ENCODE data around the gene HEXIM1. TPM values are rescaled to one million over a fixed set of nuclear protein-coding genes. Genes with fewer than 3 reads are reported as not detected.

Gene HEXIM1
- polyA plus RNA-seq, 3 donors, result 2.2 to 14.8 (median 2.5) TPM

- Mint-ChIP-seq H3K36me3 (peaks cover 0 to 5% of the 10 kb centered on the region in 2 donors), H3K4me1 (peaks cover 30% of the 10 kb centered on the region), H3K4me3 (peak overlapping the region in 1 of 2 donors; percentile 67), H3K27me3 (ENCODE audit: low read depth in 3 of 3) (peaks cover 17 to 33% (median 19%) of the 10 kb centered on the region in 3 donors), H3K27ac (no peak overlapping the region), H3K9me3 (peaks cover 0 to 5% (median 0%) of the 10 kb centered on the region in 7 donors)
- H2AFZ ChIP-seq (ENCODE audit: insufficient read depth, low read depth, low read length, poor library complexity, severe bottlenecking), result no peak overlapping the region
- no peak overlapping the region for H3K4me3 ChIP-seq (replicated peaks in 1 of 3; ENCODE audit: low read depth in 2 of 3, low read length in 3 of 3)
- DNase-seq, result no peak
- H3K79me2 ChIP-seq (ENCODE audit: insufficient read depth, low read length), result no peaks in the 10 kb centered on the region
- H3K27ac ChIP-seq (ENCODE audit: low read depth in 1 of 2, low read length in 2 of 2), result no peak overlapping the region
- TF ChIP-seq CTCF (IDR thresholded peaks at IDR 0.05), result no peak
- intact Hi-C loops (cut with micrococcal nuclease), result no loop called here
- H3K36me3 ChIP-seq (replicated peaks in 1 of 2; ENCODE audit: control insufficient read depth in 1 of 2, insufficient read depth in 2 of 2, low read length in 2 of 2), result no peaks in the 10 kb centered on the region
- H3K4me2 ChIP-seq (replicated peaks; ENCODE audit: extremely low read depth, low read length, poor library complexity, severe bottlenecking), result no peak overlapping the region
- WGBS (ENCODE audit: insufficient coverage), result 16% methylated on average over 45 of the region's 45 CpGs
- no peaks in the 10 kb centered on the region for H3K9me3 ChIP-seq (replicated peaks in 1 of 2; ENCODE audit: control insufficient read depth in 1 of 2, insufficient read depth in 1 of 2, low read length in 2 of 2)
- peaks cover 17 to 38% of the 10 kb centered on the region in 2 donors for H3K4me1 ChIP-seq (ENCODE audit: control insufficient read depth in 1 of 2, insufficient read depth in 2 of 2, low read length in 2 of 2)
- no peaks in the 10 kb centered on the region for H4K20me1 ChIP-seq (ENCODE audit: insufficient read depth, low read length)
- H3K27me3 ChIP-seq (ENCODE audit: control insufficient read depth in 2 of 2, insufficient read depth in 2 of 2, low read length in 2 of 2), result peaks cover 0 to 22% of the 10 kb centered on the region in 2 donors
- H3K9ac ChIP-seq (ENCODE audit: insufficient read depth, low read length, poor library complexity, severe bottlenecking), result no peak overlapping the region
Observed at GRCh38 chr17:45121055-45121454, 27.2 kb upstream of the HEXIM1 start.

GRCh38 chr17:45123076-45123770 is 25.1 kb upstream of the HEXIM1 start:
- Mint-ChIP-seq H3K27ac (peak overlapping the region in 6 of 7 donors; percentile 32 to 73 (median 56)), H3K4me1 (peaks cover 33% of the 10 kb centered on the region), H3K27me3 (ENCODE audit: low read depth in 3 of 3) (peaks cover 13 to 28% (median 17%) of the 10 kb centered on the region in 3 donors), H3K4me3 (no peak overlapping the region), H3K9me3 (peaks cover 0 to 5% (median 0%) of the 10 kb centered on the region in 7 donors), H3K36me3 (peaks cover 0 to 5% of the 10 kb centered on the region in 2 donors)
- Histone ChIP-seq H3K4me1 (ENCODE audit: control insufficient read depth in 1 of 2, insufficient read depth in 2 of 2, low read length in 2 of 2) (peaks cover 17 to 38% of the 10 kb centered on the region in 2 donors), H2AFZ (ENCODE audit: insufficient read depth, low read depth, low read length, poor library complexity, severe bottlenecking) (no peak overlapping the region), H3K9me3 (replicated peaks in 1 of 2; ENCODE audit: control insufficient read depth in 1 of 2, insufficient read depth in 1 of 2, low read length in 2 of 2) (no peaks in the 10 kb centered on the region), H3K36me3 (replicated peaks in 1 of 2; ENCODE audit: control insufficient read depth in 1 of 2, insufficient read depth in 2 of 2, low read length in 2 of 2) (no peaks in the 10 kb centered on the region), H3K9ac (ENCODE audit: insufficient read depth, low read length, poor library complexity, severe bottlenecking) (no peak overlapping the region), H3K79me2 (ENCODE audit: insufficient read depth, low read length) (no peaks in the 10 kb centered on the region), H3K4me3 (replicated peaks in 1 of 3; ENCODE audit: low read depth in 2 of 3, low read length in 3 of 3) (no peak overlapping the region), H3K27ac (ENCODE audit: low read depth in 1 of 2, low read length in 2 of 2) (peak overlapping the region in 1 of 2 donors; percentile 87), H4K20me1 (ENCODE audit: insufficient read depth, low read length) (no peaks in the 10 kb centered on the region), H3K27me3 (ENCODE audit: control insufficient read depth in 2 of 2, insufficient read depth in 2 of 2, low read length in 2 of 2) (peaks cover 0 to 22% of the 10 kb centered on the region in 2 donors), H3K4me2 (replicated peaks; ENCODE audit: extremely low read depth, low read length, poor library complexity, severe bottlenecking) (no peak overlapping the region)
- intact Hi-C loops (cut with micrococcal nuclease), result no loop called here
- DNase-seq, result no peak
- TF ChIP-seq CTCF (IDR thresholded peaks at IDR 0.05), result no peak
- 79% methylated on average over 4 of the region's 6 CpGs for WGBS (ENCODE audit: insufficient coverage)
